IPS DF 19.7 (cell line): ENCODE data around the gene SCD.
"Not testable (repeated sequence)": the region's sequence is repeated elsewhere in the genome, so short reads cannot be mapped to it uniquely, and the experiment has no call there.

Experiments
- DNase-seq: peaks from one replicate; pipeline ENCODE4 v3.0.0-alpha.2; 2013; ENCODE audit warnings: low read depth, low spot score

SCD gene

DNA sequence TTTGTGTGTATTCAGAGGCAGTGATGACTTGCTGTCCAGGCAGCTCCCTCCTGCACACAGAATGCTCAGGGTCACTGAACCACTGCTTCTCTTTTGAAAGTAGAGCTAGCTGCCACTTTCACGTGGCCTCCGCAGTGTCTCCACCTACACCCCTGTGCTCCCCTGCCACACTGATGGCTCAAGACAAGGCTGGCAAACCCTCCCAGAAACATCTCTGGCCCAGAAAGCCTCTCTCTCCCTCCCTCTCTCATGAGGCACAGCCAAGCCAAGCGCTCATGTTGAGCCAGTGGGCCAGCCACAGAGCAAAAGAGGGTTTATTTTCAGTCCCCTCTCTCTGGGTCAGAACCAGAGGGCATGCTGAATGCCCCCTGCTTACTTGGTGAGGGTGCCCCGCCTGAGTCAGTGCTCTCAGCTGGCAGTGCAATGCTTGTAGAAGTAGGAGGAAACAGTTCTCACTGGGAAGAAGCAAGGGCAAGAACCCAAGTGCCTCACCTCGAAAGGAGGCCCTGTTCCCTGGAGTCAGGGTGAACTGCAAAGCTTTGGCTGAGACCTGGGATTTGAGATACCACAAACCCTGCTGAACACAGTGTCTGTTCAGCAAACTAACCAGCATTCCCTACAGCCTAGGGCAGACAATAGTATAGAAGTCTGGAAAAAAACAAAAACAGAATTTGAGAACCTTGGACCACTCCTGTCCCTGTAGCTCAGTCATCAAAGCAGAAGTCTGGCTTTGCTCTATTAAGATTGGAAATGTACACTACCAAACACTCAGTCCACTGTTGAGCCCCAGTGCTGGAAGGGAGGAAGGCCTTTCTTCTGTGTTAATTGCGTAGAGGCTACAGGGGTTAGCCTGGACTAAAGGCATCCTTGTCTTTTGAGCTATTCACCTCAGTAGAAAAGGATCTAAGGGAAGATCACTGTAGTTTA lies 15.8 kb downstream of the SCD start:
- DNase-seq = no peak

DNA sequence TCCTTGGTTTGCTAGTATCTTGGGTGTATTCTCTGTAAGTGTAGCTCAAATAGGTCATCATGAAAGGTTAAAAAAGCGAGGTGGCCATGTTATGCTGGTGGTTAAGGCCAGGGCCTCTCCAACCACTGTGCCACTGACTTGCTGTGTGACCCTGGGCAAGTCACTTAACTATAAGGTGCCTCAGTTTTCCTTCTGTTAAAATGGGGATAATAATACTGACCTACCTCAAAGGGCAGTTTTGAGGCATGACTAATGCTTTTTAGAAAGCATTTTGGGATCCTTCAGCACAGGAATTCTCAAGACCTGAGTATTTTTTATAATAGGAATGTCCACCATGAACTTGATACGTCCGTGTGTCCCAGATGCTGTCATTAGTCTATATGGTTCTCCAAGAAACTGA lies 17.1 kb downstream of the SCD start:
- DNase-seq = no peak

- no peak for DNase-seq
Measured at GRCh38 chr10:100364735-100365391, 17.8 kb downstream of the SCD start.

- no peak for DNase-seq
Measured at GRCh38 chr10:100368721-100369120, 21.7 kb downstream of the SCD start.

DNA sequence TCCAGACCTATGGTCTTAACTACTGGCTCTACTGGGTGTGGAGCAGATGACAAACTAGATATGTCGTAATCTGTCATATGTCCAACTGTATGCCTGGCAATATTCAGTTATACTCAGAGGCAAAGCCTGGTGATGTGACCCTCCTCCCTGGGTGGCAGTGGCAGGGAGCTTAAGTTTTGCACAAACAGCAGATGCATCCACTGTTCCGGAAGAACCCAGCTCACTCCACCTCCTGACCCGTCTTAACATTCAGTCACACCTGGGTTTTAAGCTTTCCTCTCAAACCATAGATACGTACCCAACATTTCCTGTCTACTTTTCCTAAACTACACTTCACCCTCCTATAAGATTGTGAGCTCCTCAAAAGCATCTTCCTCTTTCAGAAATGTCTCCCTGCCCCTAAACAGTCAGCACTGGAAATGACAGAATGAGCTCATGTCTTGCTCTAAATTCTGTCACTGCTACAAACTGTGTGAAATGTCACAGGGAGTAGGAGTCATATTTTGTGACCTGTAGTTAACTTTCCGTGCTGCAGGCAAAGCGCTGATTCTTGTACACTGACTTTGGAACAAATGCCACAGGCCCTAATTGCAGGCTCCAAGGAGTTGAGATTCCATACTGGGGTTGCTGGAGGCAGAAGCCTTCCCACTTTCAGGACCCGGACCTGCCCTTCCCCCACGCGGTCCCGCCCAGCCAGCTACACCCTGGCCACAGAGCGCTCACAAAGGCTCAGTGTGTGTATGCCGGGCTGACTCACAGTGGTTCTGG lies 23.9 kb downstream of the SCD start:
- no peak for DNase-seq

- DNase-seq = no peak
Measured at GRCh38 chr10:100371482-100372027, 24.5 kb downstream of the SCD start.

DNA sequence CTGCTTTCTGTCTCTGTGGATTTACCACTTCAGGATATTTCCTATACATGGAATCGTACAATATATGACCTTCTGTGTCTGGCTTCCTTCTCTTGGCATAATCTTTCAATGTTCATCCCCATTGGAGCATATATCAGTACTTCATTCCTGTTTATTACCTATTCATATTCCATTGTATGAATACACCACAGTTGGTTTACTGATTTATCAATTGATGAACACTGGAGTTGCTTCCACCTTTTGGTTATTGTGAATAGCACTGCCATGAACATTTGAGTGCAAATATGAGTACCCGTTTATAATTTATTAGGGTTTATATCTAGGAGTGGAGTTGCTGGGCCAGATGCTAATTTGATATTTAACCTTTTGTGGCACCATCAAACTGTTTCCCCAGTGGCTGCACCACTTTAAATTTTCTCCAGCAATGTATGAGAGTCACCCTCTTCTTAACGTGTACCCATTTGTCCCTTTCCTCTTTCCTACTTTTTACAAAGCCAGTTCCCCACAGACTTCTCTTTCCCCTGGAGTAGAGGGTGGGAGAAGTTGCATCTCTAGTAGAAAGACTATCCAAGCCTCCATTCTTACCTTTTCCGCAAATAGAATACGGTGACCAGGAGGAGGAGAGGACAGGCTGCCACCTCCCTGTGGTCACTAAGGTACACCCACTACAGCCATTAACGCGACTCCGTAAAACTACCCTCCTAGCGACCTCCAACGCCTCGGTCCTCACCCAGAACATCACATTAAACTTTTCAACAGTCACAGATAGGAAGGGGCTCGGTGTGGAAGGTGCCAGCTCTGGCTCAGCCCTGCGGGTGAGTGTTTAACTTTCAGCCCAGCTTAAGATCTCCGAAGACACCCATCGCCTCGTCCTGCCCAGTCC lies 25.6 kb downstream of the SCD start:
- no peak for DNase-seq

DNA sequence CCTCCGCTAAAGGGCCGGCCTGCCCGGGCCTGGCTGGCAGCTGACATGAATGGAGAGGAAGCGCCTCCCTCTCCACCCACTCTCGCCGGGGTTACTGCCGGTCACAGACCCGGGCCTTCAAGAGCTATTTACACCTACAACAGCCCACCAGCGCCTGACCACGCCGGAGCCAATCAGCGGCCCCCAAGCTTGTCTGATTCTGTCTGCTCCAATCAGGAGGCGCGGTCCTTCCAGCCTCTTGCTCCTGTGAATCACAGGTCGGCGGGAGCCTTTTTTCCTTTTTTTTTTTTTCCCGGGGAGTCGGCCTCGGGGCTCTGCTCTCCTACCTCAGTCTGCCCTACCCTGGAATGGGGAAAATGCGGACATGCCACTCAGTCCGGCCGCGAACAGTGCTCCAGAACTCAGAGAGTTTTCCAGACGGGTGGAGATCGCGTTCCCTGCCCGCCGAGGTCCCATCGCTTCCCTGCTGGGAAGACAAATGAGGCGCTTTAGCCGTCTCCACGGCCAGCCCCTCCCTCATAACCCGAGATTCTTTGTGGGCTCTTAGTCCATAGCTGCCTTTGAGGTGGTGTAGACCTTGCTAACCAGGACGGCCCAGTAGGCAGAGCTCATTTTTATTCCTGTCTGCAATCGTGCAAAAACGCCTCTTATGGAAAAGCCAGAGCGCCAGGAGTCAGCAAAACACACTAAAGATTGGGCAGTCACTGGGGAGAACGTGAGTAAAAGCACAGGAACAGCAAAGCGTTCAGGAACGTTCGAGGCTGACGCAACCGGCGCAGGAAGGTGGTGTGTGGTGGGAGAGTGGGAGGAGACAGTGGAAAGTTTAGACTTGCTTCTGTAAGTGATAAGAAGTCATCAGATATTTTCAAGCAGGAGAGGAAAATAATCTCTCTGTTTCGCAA lies 26.5 kb downstream of the SCD start:
- peak; percentile 98 for DNase-seq

GRCh38 chr10:100374200-100374655 lies 27.2 kb downstream of the SCD start:
- DNase-seq = no peak

DNA sequence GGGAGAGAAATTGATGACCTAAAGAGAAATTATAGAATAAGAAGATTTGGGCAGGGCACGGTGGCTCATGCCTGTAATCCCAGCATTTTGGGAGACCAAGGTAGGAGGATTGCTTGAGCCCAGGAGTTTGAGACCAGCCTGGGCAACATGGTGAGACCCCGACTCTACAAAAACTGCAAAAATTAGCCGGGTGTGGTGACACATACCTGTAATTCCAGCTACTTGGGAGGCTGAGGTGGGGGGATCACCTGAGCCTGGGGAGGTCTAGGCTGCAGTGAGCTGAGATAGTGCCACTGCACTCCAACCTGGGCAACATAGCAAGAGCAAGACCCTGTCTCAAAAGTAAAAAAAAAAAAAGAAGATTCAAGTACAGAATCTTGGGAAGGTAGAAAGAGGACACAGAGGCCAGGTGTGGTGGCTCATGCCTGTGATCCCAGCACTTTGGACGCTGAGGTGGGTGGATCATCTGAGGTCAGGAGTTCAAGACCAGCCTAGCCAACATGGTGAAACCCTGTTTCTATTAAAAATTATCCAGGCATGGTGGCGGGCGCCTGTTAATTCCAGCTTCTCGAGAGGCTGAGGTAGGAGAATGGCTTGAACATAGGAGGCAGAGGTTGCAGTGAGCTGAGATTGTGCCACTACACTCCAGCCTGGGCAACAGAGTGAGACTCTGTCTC lies 27.8 kb downstream of the SCD start:
- DNase-seq = not testable (repeated sequence)

GRCh38 chr10:100376656-100377055 lies 29.6 kb downstream of the SCD start:
- DNase-seq = not testable (repeated sequence)

- no peak for DNase-seq
Measured at GRCh38 chr10:100377830-100378229, 30.8 kb downstream of the SCD start.

DNA sequence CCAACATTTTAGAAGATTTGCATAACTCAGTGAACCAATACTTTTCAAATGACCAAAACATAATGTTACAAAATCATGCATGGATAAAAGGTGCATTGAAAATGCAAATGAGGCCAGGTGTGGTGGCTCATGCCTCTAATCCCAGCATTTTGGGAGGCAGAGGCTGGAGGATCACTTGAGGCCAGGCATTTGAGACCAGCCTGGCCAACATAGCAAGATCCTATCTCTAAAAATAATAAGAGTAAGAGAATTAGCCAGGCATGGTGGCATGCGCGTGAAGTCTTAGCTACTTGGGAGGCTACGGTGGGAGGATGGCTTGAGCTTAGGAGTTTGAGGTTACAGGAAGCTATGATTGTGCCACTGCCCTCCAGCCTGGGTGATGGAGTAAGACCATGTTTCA lies 33.4 kb downstream of the SCD start:
- no peak for DNase-seq

DNA sequence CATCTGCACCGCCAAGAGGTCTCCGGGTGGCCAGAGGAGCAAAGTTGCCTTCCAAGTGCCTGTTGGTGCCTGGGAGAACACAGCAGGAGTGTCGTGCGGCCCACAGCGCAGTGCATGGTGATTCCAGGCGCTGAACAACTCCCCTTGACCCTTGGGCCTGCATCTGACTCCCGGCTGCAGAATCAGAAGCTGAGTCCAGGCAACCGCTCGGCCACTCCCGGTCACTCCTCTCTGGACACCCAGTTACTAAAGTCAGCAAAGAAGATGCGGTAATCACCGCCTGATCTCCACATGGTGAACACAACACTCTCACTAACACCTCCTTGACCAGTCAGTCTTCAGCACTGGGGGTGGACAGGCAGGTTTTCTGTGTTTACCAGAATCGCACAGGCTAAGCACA lies 35.5 kb downstream of the SCD start:
- DNase-seq = no peak

DNA sequence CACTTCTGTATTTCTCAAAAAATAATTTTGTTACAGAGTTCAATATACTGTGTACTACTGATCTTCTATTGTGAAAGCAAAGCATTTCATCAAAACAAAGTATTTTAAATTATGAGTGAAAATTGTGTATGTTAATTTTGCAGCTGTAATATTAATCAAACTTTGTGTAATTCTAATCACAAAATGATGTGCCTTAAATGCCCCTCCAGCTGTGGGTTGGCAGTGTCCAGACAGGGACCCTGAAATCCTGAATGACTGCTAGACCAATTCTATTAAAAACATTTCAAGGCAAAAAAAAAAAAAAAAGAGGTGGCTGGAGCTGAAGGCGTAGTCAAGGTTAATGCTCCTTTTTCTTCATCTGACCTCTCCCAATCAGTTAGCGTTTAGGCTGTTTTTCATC lies 36.2 kb downstream of the SCD start:
- no peak for DNase-seq

- no peak for DNase-seq
Measured at GRCh38 chr10:100391163-100392002, 44.4 kb downstream of the SCD start.

DNA sequence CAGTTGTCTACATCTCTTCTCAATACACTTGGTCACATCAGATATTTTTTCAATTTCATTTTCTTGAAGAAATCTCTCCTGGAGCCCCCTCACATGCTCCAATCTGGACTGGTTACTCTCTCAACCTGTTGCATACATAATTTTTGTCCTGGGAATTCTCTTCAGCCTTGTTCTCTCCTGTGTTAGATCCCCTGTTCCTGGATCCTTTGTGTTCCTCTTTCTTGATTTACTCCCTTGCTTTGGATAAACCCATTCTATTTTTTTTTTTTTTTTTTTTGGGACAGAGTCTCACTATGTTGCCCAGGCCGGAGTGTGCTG lies 45.6 kb downstream of the SCD start:
- DNase-seq = no peak

GRCh38 chr10:100395626-100396025 lies 48.6 kb downstream of the SCD start:
- no peak for DNase-seq

DNA sequence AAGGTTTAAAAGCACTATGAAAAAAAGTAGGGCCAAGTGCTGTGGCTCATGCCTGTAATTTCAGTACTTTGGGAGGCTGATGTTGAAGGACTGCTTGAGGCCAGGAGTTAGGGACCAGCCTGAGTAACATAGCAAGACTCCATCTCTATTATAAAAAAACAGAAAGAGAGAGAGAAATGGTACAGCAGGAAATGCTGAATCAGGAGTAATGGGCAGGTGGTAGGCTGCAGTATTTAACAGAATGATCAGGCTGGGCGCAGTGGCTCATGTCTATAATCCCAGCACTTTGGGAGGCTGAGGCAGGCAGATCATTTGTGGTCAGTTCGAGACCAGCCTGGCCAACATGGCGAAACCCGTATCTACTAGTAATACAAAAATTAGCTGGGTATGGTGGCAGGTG lies 49.6 kb downstream of the SCD start:
- no peak for DNase-seq
